KG1 (cell line): ENCODE results near the gene DPPA2.
"Not testable (repeated sequence)": the region's sequence is repeated elsewhere in the genome, so short reads cannot be mapped to it uniquely, and the experiment has no call there.

ENCODE experiments used
- DNase-seq: peaks from one replicate; lab custom pipeline; 2025; lab: John Stamatoyannopoulos, UW

DPPA2 gene

GRCh38 chr3:109316162-109316730 lies at the start of gene DPPA2:
Gene DPPA2 (minus strand): TSS chr3:109316517. CDS start chr3:109314542, 1,975 bp downstream.
- DNase-seq: no peak

GRCh38 chr3:109364088-109364487 lies 47.8 kb upstream of the DPPA2 start:
- DNase-seq: no peak

GRCh38 chr3:109363634-109364033 lies 47.3 kb upstream of the DPPA2 start:
- no peak for DNase-seq

- DNase-seq: no peak
These were observed 46.5 kb upstream of the DPPA2 start for GRCh38 chr3:109362823-109363222.

GRCh38 chr3:109358809-109359208 lies 42.5 kb upstream of the DPPA2 start:
- DNase-seq: not testable (repeated sequence)

GRCh38 chr3:109356442-109357155 lies 40.3 kb upstream of the DPPA2 start:
- DNase-seq: no peak

- DNase-seq: no peak
These were observed 39.5 kb upstream of the DPPA2 start for GRCh38 chr3:109355625-109356441.

- DNase-seq: no peak
These were observed 36.7 kb upstream of the DPPA2 start for GRCh38 chr3:109353057-109353456.

- no peak for DNase-seq
These were observed 34.9 kb upstream of the DPPA2 start for GRCh38 chr3:109351231-109351630.

- no peak for DNase-seq
These were observed 30.5 kb upstream of the DPPA2 start for GRCh38 chr3:109346770-109347295.

GRCh38 chr3:109346099-109346498 lies 29.8 kb upstream of the DPPA2 start:
- no peak for DNase-seq

- DNase-seq: no peak
These were observed 23.7 kb upstream of the DPPA2 start for GRCh38 chr3:109339714-109340648.

GRCh38 chr3:109339197-109339596 lies 22.9 kb upstream of the DPPA2 start:
- DNase-seq: no peak

- no peak for DNase-seq
These were observed 22.0 kb upstream of the DPPA2 start for GRCh38 chr3:109338322-109338721.

- DNase-seq: no peak
These were observed 21.1 kb upstream of the DPPA2 start, which contains the start of gene DPPA4 for GRCh38 chr3:109337393-109337792. Gene DPPA4 (minus strand): TSS chr3:109337546. CDS start chr3:109337517, 29 bp downstream.

GRCh38 chr3:109336291-109336861 lies 20.1 kb upstream of the DPPA2 start:
- DNase-seq: no peak

GRCh38 chr3:109334572-109334971 lies 18.3 kb upstream of the DPPA2 start:
- no peak for DNase-seq

GRCh38 chr3:109331692-109332091 lies 15.4 kb upstream of the DPPA2 start:
- DNase-seq: no peak

- DNase-seq: no peak
These were observed 14.1 kb upstream of the DPPA2 start for GRCh38 chr3:109330405-109330804.

- no peak for DNase-seq
These were observed 11.9 kb upstream of the DPPA2 start for GRCh38 chr3:109328202-109328601.

- no peak for DNase-seq
These were observed 9.3 kb upstream of the DPPA2 start for GRCh38 chr3:109325657-109326056.
